NCI-H2107 (cell line): Measurements from ENCODE around the gene COX4I2.
"Not testable (repeated sequence)": the region's sequence is repeated elsewhere in the genome, so short reads cannot be mapped to it uniquely, and the experiment has no call there.

Source experiments
- DNase-seq: peaks from one replicate; lab custom pipeline; 2025; lab: John Stamatoyannopoulos, UW

The COX4I2 gene

GRCh38 chr20:31637660-31638059 lies at the start of gene COX4I2:
Gene COX4I2 (plus strand): TSS chr20:31637912. CDS start chr20:31639018, 1,106 bp downstream.
- DNase-seq: no peak

- DNase-seq: no peak
Observed at GRCh38 chr20:31590717-31591225, 46.9 kb upstream of the COX4I2 start.

DNA sequence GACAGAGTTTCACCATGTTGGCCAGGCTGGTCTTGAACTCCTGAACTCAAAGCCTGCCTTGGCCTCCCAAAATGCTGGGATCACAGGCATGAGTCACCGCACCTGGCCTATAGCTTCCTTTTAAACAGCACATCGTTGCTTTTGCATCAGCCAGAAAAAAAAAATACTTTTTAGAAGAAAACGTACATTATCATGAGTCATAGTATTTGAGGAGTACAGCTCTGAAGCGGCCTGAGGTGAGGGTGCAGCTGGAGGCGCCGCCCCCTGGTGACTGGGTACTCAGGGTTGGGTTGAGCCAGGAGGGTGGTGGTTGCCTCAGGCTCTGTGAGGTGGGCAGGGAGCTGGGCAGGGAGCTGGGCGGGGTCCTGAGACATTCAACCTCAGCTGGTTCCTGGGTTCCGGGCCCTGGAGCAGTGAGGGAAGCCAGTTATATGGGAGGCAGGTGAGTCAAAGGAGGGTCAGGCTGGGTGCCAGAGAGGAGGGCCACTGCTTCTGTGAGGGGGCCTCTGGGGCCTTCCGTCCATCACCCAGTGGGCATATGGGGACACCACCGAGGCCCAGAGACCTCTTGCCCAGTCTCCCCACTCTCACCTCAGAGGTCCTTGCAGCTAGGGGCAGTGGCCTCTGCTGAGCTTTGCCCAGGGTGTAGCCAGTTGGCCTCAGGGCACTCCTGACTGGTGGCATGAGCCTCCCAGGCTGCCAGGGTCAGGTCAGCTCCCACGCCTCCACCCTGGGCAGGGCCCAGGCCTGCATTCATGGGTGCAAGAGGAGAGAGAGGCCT lies 44.3 kb upstream of the COX4I2 start:
- no peak for DNase-seq

DNA sequence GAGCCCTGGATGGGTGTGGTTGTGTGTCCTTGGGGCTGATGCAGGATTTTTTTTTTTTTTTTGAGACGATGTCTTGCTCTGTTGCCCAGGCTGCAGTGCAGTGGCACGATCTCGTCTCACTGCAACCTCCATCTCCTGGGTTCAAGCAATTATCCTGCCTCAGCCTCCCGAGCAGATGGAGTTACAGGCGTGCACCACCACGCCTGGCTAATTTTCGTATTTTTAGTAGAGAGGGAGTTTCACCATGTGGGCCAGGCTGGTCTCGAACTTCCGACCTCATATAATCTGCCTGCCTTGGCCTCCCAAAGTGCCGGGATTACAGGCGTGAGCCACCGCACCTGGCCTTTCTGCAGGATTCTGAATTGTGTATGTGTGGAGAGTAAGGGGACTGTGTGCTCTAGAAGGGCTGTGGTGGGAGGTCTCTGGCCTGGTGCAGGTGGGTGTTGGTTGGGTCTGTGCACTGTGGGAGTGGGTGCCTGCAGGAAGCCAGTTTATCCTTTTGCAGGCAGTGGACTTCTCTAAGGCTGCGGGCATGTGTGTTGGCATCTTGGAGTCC lies 43.6 kb upstream of the COX4I2 start:
- DNase-seq: no peak

- no peak for DNase-seq
Observed at GRCh38 chr20:31594558-31595379, 42.9 kb upstream of the COX4I2 start.

DNA sequence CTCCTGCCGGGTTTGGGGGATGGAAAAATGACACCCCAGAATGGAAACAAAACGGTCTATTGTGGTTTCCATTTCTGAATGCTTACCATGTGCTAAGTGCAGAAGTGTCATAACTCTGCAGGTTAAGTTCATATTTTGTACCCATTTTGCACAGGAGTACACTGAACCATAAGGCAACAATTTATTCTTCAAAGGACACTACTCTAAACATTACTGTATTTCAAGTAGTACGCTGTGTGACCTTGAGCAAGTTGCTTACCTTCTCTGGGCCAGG lies 42.4 kb upstream of the COX4I2 start:
- no peak for DNase-seq

DNA sequence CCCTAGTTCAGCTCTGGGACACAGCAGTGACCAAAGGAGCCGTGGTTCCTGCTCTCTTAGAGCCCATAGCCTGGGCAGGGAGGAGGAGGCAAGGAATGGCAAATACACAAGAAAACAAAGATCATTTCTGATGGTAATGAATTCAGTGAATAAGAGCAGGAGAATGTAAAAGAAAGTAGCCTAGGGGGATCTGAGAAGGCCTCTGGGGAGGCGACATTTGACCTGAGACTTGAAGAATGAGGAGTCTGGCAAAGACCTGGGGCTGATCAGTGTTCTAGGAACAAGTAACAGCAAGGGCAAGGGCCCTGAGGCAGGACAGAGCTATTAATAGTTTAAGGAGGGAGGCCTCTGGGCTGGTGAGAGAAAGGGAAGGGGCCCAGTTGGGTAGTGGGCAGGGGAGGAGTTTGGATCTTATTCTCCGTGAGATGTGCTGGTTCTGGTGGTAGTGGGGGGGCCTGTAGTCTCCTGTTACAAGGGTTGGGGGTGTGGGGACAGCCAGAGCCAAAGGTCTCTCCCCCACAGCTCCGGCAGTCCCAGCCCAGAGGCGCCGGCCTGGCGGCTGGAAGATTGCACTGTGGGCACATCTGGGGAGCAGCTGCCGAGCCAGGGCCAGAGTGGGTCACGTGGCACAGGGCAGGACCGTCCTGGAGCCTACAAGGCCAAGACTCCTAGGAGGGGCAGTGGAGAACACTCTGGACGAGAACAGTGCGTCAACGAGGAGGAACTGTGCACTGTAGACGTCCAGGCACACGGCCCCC lies 41.9 kb upstream of the COX4I2 start:
- no peak for DNase-seq

DNA sequence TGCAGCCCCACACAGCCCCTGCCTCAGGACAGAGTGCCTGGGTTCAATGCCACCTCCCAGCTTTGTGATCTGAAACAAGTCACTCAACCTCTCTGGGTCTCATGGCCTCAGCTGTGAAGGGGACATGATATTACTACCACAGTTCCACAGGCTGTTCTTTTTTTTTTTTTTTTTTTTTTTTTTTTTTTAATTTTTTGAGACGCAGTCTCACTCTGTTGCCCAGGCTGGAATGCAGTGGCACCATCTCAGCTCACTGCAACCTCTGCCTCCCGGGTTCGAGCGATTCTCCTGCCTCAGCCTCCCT lies 41.3 kb upstream of the COX4I2 start:
- DNase-seq: not testable (repeated sequence)

DNA sequence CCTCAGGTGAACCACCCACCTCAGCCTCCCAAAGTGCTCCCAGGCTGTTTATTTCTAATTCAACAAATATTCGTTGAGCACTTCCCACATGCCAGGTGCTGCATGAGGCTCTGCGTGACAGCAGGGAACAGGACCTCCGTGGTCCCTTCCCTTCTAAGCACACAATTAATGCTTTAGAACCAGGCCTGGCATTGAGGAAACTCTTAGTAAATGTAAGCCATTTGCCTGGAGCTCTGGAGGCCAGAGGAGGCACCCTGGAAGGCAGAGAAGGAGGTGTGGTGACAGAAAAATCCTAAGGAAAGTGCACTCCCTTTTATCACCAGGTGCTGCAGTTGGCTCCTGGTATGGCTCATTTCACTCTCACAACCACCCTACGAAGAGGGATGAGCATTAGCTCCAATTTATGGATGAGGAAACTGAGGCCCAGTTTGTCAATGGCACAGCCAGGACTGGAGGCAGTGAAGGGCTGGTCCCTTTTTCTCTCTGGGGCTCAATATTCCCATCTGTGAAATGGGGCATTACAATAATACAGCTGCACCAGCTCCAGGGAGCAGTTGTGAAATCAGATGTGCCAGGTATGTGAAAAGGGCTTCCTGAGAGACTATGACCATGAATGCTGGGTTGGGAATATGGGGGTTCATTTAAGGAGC lies 40.8 kb upstream of the COX4I2 start:
- DNase-seq: no peak

DNA sequence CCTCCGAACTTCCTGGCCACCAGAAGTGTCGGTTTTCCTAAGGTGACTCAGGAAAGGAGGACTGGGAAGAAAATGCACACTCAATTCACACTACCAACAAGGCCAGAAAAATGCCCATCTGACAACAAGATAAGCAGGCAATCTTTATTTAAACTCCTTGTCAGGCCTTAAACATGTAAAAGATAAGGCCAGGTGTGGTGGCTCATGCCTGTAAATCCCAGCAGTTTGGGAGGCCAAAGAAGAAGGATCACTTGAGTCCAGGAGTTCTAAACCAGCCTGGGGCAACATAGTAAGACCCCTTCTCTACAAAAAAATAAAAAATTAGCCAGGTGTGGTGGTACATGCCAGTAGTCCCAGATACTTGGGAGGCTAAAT lies 40.2 kb upstream of the COX4I2 start:
- no peak for DNase-seq

DNA sequence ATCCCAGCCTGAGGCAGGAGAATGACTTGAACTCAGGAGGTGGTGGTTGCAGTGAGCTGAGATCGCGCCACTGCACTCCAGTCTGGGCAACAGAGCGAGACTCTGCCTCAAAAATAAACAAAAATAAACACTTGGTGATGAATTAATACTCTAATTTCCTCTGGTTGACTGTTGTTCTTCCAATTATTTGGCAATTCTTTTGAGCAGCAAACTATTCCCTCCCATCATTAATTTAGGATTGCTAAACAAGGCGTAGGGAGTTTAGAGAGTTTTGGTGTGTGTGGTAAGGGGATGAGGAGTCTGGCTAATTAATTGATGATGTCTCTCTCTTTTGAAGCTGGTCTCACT lies 35.3 kb upstream of the COX4I2 start:
- DNase-seq: no peak

DNA sequence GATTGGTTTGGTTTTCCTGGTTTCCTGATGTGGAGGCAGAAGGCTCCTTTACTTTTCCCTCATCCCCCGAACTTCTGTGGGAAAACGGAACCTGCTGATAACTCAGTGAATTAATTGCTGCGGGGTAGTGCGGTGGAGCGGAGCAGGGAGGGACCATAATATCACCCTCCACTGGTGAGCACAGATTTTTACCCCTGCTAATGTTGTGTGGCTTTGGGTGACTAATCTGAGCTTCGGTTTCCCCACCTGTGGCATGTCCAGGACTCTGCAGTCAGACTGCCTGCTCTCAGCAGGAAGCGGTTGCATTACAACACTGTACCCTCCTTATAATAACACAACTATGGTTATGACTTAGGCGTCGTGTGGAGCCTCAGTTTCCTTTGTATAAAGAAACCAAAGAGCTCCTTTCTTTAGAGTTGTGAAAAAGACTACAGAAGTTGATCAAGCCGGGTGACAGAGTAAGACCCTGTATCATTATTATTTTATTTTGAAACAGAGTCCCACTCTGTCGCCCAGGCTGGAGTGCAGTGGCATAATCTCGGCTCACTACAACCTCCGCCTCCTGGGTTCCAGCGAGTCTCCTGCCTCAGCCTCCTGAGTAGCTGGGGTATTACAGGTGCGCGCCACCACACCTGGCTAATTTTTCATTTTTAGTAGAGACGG lies 34.8 kb upstream of the COX4I2 start:
- no peak for DNase-seq

DNA sequence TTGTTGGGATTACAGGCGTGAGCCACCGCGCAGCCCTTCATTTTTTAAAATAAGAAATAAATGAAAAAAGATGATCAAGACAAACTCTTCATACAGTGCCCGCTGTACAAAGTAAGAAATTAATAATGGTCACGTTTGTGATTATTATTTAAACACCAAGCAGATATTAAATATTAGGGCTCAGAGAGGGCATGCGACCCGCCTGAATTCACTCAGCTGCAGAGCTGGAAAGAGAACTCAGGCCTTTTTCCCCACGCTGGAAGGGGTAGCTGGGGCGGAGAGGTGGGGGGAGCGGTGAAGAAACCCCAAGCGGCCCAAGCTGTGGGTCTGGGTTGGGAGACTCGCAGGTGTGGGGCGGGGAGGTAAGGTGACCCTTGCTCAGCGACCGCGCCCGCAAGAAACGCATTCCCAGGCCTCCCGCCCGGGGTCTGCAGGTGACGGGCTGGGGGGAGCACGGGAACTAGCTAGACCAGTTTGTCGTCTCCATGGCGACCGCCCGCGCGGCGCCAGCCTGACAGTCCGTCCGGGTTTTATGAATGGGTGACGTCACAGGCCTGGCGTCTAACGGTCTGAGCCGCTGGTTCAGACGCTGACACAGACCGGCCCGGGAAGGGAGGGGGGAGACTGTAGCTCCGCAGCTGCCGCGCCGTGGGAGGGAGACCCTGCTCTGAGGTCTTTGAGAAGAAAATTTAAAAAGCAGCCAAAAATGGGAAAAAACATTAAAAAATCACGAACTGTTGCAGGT lies 33.7 kb upstream of the COX4I2 start:
- DNase-seq: peak; percentile 72

DNA sequence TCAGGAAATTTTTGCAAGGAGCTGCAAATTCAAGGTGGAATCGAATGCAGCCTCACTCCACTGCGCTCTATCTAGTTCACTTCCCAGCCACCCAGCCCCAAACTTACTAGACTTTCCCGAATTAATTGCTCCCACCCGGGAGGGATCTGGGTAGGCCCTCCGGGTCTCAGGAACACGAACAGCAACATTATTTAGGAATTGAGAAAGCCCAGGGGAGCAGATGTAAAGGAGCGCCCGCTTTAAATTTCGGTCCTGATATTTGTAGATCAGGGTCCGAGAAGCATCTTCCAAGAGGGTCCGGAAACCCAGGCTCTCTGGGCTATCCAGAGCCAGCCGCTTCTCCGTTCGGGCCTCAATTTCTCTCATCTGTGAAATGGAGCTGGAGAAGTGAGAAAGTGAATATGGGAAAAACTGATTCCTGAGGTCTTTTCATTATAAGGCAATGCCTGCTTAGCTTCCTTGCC lies 33.1 kb upstream of the COX4I2 start:
- DNase-seq: no peak

GRCh38 chr20:31605031-31605901 lies 32.4 kb upstream of the COX4I2 start, which contains the start of gene ID1:
Gene ID1 (plus strand): TSS chr20:31605289. CDS start chr20:31605388, 99 bp downstream.
- DNase-seq: peak; percentile 89

- no peak for DNase-seq
Observed at GRCh38 chr20:31605902-31606803, 31.6 kb upstream of the COX4I2 start.

DNA sequence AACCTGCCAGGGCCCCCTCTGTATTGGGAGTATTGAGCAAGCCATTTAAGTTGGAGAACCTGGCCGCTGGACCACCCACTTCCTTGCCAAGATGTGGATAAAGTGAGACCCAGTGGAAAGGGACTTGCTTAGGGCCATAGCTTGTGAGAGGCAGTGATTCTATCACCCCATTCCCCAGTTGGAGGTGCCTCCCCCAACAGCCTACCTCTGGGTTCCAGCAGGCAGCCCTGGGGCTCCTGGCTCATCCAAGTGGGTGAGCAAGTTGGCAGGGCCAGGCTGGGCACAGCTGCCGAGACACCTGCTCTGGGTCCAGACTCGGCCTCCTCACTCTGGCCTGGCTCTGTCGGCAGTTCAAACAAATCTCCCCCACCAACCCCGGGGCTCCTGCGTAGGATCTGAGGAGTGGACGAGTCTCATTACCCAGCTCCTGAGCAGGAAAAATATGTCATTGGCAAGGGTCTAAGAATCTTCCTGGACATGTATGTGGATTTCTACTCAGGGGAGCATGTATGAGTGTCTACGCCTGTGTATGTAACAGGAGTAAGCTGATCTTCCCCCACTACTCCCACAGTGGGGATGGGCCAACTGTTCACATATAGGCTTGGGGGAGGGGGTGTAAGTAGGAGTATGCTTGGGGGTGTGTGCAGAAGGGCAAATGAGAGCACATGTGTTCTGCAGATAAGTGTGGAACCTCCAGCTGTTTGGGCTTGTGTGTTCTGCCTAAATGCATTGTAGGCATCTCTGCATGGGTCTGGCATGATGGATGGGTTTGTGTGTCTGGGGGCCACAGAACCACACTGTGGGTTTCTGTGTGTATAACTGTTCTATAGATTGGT lies 30.7 kb upstream of the COX4I2 start:
- no peak for DNase-seq
